GM19035 (cell line): ENCODE data around the gene RNF130.
"Not testable (repeated sequence)": the region's sequence is repeated elsewhere in the genome, so short reads cannot be mapped to it uniquely, and the experiment has no call there.

Source experiments
- ATAC-seq: cut with Tn5 transposase; IDR thresholded peaks from one replicate; pipeline ENCODE4 v1.9.1; 2021; ENCODE audit not compliant: unreplicated experiment

The RNF130 gene

GRCh38 chr5:180026320-180026719 is 45.2 kb downstream of the RNF130 start:
- no peak for ATAC-seq

- ATAC-seq, result no peak
These were observed 49.7 kb downstream of the RNF130 start for GRCh38 chr5:180021900-180022299.

- no peak for ATAC-seq
These were observed 51.4 kb downstream of the RNF130 start for GRCh38 chr5:180020176-180020575.

GRCh38 chr5:180018347-180019060 is 53.1 kb downstream of the RNF130 start:
- no peak for ATAC-seq

GRCh38 chr5:180015523-180015922 is 56.0 kb downstream of the RNF130 start:
- not testable (repeated sequence) for ATAC-seq

GRCh38 chr5:180013678-180014077 is 57.9 kb downstream of the RNF130 start:
- no peak for ATAC-seq

- ATAC-seq, result no peak
These were observed 59.2 kb downstream of the RNF130 start for GRCh38 chr5:180012316-180012715.

GRCh38 chr5:180010636-180011035 is 60.9 kb downstream of the RNF130 start:
- no peak for ATAC-seq

GRCh38 chr5:180009581-180009980 is 62.0 kb downstream of the RNF130 start:
- ATAC-seq, result no peak

GRCh38 chr5:180008433-180008832 is 63.1 kb downstream of the RNF130 start:
- no peak for ATAC-seq

GRCh38 chr5:180007582-180007981 is 64.0 kb downstream of the RNF130 start:
- no peak for ATAC-seq

GRCh38 chr5:180006141-180006540 is 65.4 kb downstream of the RNF130 start:
- no peak for ATAC-seq

- ATAC-seq, result no peak
These were observed 68.4 kb downstream of the RNF130 start for GRCh38 chr5:180003127-180003526.

GRCh38 chr5:180001742-180002141 is 69.8 kb downstream of the RNF130 start:
- ATAC-seq, result no peak

GRCh38 chr5:180001136-180001535 is 70.4 kb downstream of the RNF130 start:
- no peak for ATAC-seq

- no peak for ATAC-seq
These were observed 73.1 kb downstream of the RNF130 start for GRCh38 chr5:179998485-179998884.

- ATAC-seq, result no peak
These were observed 76.8 kb downstream of the RNF130 start for GRCh38 chr5:179994583-179995323.

GRCh38 chr5:179992855-179993254 is 78.7 kb downstream of the RNF130 start:
- ATAC-seq, result not testable (repeated sequence)

- ATAC-seq, result no peak
These were observed 80.5 kb downstream of the RNF130 start for GRCh38 chr5:179991106-179991505.

- ATAC-seq, result not testable (repeated sequence)
These were observed 81.0 kb downstream of the RNF130 start for GRCh38 chr5:179990525-179990924.

GRCh38 chr5:179986328-179986727 is 85.2 kb downstream of the RNF130 start:
- no peak for ATAC-seq

- no peak for ATAC-seq
These were observed 89.9 kb downstream of the RNF130 start for GRCh38 chr5:179981636-179982035.
